Right atrium auricular region (tissue), 2 donors: ENCODE data around the gene ACTR2. TPM values are rescaled to one million over a fixed set of nuclear protein-coding genes. Genes with fewer than 3 reads are reported as not detected.

Source experiments
- DNase-seq: peaks from one replicate; pipeline ENCODE4 v3.0.0-alpha.2; 2019; ENCODE audit warnings: low spot score
- H3K27ac ChIP-seq, 2 donors: fragments of 200-600 bp; sonication (generic); 1 replicate in 1 of 2; 2 replicates in 1 of 2; pipeline ENCODE4 v1.5.1; 2016 to 2019
- H3K27me3 ChIP-seq, 2 donors: fragments of 200-600 bp; sonication (generic); one replicate each; pipeline versions ENCODE4 v1.5.1 to v1.6.0; 2017 to 2019
- H3K36me3 ChIP-seq: fragments of 200-600 bp; sonication (generic); one replicate; pipeline ENCODE4 v1.5.1; 2016
- H3K4me1 ChIP-seq, 2 donors: fragments of 200-600 bp; sonication (generic); one replicate each; pipeline versions ENCODE4 v1.5.1 to v1.6.0; 2017 to 2019
- H3K4me3 ChIP-seq, 2 donors: fragments of 200-600 bp; sonication (generic); 1 replicate in 1 of 2; 2 replicates in 1 of 2; pipeline ENCODE4 v1.5.1; 2017 to 2019; ENCODE audit warnings: mild to moderate bottlenecking in 1 of 2, moderate library complexity in 1 of 2
- H3K9me3 ChIP-seq, 2 donors: fragments of 200-600 bp; sonication (generic); one replicate each; pipeline ENCODE4 v1.5.1; 2019
- CTCF ChIP-seq, 2 donors: fragments of 200-600 bp; sonication (generic); IDR thresholded peaks; one replicate each; pipeline ENCODE4 v1.5.1; 2019; ENCODE audit warnings: antibody characterized with exemption in 2 of 2
- total RNA-seq, 2 donors: library from RNA; depleted of rRNA; stranded (reverse); fragments of >200 nt; gene quantifications; one replicate each; pipeline ENCODE4 v1.1.0, GENCODE V29; 2016

The ACTR2 gene
- total RNA-seq, 2 donors from 2014 or later: 41.2 to 45.5 TPM

- TF ChIP-seq CTCF (IDR thresholded peaks at IDR 0.05): no peak
Observed at GRCh38 chr2:65320042-65320725, 92.6 kb downstream of the ACTR2 start.

More at GRCh38 chr2:65320042-65320725, 92.6 kb downstream of the ACTR2 start:
- H3K27ac ChIP-seq: no peak overlapping the region
- peaks cover 15% of the 10 kb centered on the region for H3K36me3 ChIP-seq
- no peaks in the 10 kb centered on the region for H3K9me3 ChIP-seq
- DNase-seq: no peak
- no peaks in the 10 kb centered on the region for H3K4me1 ChIP-seq
- no peak overlapping the region for H3K4me3 ChIP-seq
- H3K27me3 ChIP-seq: no peaks in the 10 kb centered on the region

Other genes starting within 250 kb of the ACTR2 start
- gene SLC1A4, start 238.4 kb upstream of the ACTR2 start, total RNA-seq: 1 to 10 TPM; 2.2 to 6.0 TPM
- 10 to 100 TPM; 12.5 to 12.7 TPM for gene CEP68, start 171.4 kb upstream of the ACTR2 start, total RNA-seq
- 10 to 100 TPM; 69.6 to 73.8 TPM for gene RAB1A, start 97.7 kb upstream of the ACTR2 start, total RNA-seq
- gene SPRED2, start 204.8 kb downstream of the ACTR2 start, total RNA-seq: 10 to 100 TPM; 14.7 to 17.3 TPM